ENCODE results near the gene BOD1L1. TPM values are rescaled to one million over a fixed set of nuclear protein-coding genes. Genes with fewer than 3 reads are reported as not detected.

Gene BOD1L1
- total RNA-seq, result 29.1 and 29.5 TPM in 2 replicates
- polyA plus RNA-seq, result 11.9 and 14.7 TPM in 2 replicates

DNA sequence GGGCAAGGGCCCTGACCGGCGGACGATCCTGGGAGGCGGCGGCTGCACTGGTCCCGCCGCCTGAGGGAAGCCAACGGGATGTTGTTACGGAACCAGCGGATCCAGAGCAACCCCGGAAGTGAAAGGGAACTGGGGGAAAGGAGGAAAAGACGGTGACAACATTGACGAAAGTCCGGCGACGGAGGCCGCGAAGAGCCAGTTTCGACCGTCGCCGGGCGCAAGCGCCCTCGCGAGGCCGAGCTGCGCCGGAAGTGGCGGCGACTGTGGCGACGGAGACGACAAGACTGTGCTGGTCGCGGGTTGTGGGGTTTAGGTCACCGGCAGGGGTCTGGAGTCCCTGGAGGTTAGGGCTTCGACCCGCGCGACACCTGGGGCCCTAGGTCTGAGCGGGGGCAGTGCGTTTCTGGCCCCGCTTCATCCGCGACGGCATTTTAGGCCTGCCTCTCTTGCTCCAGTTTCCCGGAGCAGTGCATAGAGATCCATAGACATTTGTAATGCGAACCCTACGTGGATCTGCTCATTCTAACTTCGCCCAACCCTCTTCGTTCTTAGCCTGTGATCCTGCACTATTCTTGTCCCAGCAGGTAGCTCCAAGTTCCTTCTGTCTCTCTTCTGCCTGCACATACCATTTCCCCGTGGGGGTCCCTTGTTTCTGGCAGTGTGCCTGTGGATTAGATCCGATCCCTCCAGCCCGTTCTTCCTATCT lies at the start of gene BOD1L1:
TSS of gene BOD1L1 (minus strand) at position 120 of the 706 bp plus-strand sequence. CDS start 138 bp downstream, outside the sequence.
- no peaks in the 10 kb centered on the region for H3K9me2 ChIP-seq (replicated peaks; ENCODE audit: insufficient read depth)
- peak within 1 kb of the TSS; percentile 94 for H3K4me2 ChIP-seq
- peaks cover 16% of the 10 kb centered on the region for H4K20me1 ChIP-seq (ENCODE audit: insufficient read depth, poor library complexity, severe bottlenecking)
- H3K4me1 ChIP-seq (ENCODE audit: insufficient read depth), result peaks cover 9% of the 10 kb centered on the region
- no peaks in the 10 kb centered on the region for H3K27me3 ChIP-seq
- peak within 1 kb of the TSS; percentile 95 for H3K27ac ChIP-seq
- peak within 1 kb of the TSS; percentile 92 for H3K4me3 ChIP-seq
- WGBS (ENCODE audit: low lambda C conversion rate, missing lambda C conversion rate), result 1% methylated on average over 55 of the region's 55 CpGs
- H2AFZ ChIP-seq, result peak within 1 kb of the TSS; percentile 91
- H3K36me3 ChIP-seq (replicated peaks; ENCODE audit: insufficient read depth, low read depth), result no peaks in the 10 kb centered on the region
- peaks cover 44% of the 10 kb centered on the region for H3K79me2 ChIP-seq
- DNase-seq (ENCODE audit: low spot score), result peak; percentile 92
- TF ChIP-seq EZH2 (IDR thresholded peaks at IDR 0.05; ENCODE audit: borderline replicate concordance) (no peak), EZH2phosphoT487 (IDR thresholded peaks at IDR 0.05; ENCODE audit: low read depth, severe bottlenecking, unreplicated experiment) (no peak)
- TF ChIP-seq, protein P1, sequence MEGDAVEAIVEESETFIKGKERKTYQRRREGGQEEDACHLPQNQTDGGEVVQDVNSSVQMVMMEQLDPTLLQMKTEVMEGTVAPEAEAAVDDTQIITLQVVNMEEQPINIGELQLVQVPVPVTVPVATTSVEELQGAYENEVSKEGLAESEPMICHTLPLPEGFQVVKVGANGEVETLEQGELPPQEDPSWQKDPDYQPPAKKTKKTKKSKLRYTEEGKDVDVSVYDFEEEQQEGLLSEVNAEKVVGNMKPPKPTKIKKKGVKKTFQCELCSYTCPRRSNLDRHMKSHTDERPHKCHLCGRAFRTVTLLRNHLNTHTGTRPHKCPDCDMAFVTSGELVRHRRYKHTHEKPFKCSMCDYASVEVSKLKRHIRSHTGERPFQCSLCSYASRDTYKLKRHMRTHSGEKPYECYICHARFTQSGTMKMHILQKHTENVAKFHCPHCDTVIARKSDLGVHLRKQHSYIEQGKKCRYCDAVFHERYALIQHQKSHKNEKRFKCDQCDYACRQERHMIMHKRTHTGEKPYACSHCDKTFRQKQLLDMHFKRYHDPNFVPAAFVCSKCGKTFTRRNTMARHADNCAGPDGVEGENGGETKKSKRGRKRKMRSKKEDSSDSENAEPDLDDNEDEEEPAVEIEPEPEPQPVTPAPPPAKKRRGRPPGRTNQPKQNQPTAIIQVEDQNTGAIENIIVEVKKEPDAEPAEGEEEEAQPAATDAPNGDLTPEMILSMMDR (IDR thresholded peaks at IDR 0.05; ENCODE audit: poor library complexity), result peak; percentile 41
- no peaks in the 10 kb centered on the region for H3K9me3 ChIP-seq (ENCODE audit: low read depth)

DNA sequence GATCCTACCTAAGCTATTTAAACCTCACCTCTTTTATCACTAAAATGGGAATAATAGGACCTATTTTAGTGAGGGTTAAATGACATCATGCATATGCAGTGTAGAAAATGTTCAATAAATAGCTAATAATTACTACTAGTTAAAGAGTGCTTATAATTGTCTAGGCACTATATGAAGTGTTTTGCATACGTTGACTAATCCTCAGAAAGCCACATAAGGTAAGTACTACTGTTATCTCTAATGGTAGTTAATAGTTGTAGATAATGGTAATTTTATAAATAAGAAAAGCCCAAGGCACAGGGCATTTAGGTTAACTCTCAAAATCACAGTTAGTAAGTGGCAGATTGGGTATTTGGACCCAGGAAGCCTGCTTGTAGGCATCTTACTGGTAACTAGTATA lies 47.4 kb upstream of the BOD1L1 start:
- no peaks in the 10 kb centered on the region for H3K36me3 ChIP-seq (replicated peaks; ENCODE audit: insufficient read depth, low read depth)
- H2AFZ ChIP-seq, result no peak overlapping the region
- H3K9me2 ChIP-seq (replicated peaks; ENCODE audit: insufficient read depth), result no peaks in the 10 kb centered on the region
- TF ChIP-seq EZH2 (IDR thresholded peaks at IDR 0.05; ENCODE audit: borderline replicate concordance) (no peak), EZH2phosphoT487 (IDR thresholded peaks at IDR 0.05; ENCODE audit: low read depth, severe bottlenecking, unreplicated experiment) (no peak)
- TF ChIP-seq, protein P1 (IDR thresholded peaks at IDR 0.05; ENCODE audit: poor library complexity), result no peak
- no peak for DNase-seq (ENCODE audit: low spot score)
- no peaks in the 10 kb centered on the region for H3K27me3 ChIP-seq
- no peaks in the 10 kb centered on the region for H4K20me1 ChIP-seq (ENCODE audit: insufficient read depth, poor library complexity, severe bottlenecking)
- no peaks in the 10 kb centered on the region for H3K4me1 ChIP-seq (ENCODE audit: insufficient read depth)
- H3K9me3 ChIP-seq (ENCODE audit: low read depth), result no peaks in the 10 kb centered on the region
- H3K4me3 ChIP-seq, result no peak overlapping the region
- WGBS (ENCODE audit: low lambda C conversion rate, missing lambda C conversion rate), result 80% methylated on average over 1 of the region's 1 CpG
- no peak overlapping the region for H3K27ac ChIP-seq
- H3K79me2 ChIP-seq, result no peaks in the 10 kb centered on the region
- no peak overlapping the region for H3K4me2 ChIP-seq

GRCh38 chr4:13673167-13673566 lies 45.6 kb upstream of the BOD1L1 start:
- Histone ChIP-seq H3K79me2 (no peaks in the 10 kb centered on the region), H3K9me3 (ENCODE audit: low read depth) (no peaks in the 10 kb centered on the region), H3K27ac (no peak overlapping the region), H3K4me3 (no peak overlapping the region), H3K4me1 (ENCODE audit: insufficient read depth) (no peaks in the 10 kb centered on the region), H3K9me2 (replicated peaks; ENCODE audit: insufficient read depth) (no peaks in the 10 kb centered on the region), H4K20me1 (ENCODE audit: insufficient read depth, poor library complexity, severe bottlenecking) (no peaks in the 10 kb centered on the region), H3K4me2 (no peak overlapping the region), H2AFZ (no peak overlapping the region), H3K36me3 (replicated peaks; ENCODE audit: insufficient read depth, low read depth) (no peaks in the 10 kb centered on the region), H3K27me3 (no peaks in the 10 kb centered on the region)
- TF ChIP-seq, protein P1 (IDR thresholded peaks at IDR 0.05; ENCODE audit: poor library complexity), result no peak
- TF ChIP-seq EZH2phosphoT487 (IDR thresholded peaks at IDR 0.05; ENCODE audit: low read depth, severe bottlenecking, unreplicated experiment) (no peak), EZH2 (IDR thresholded peaks at IDR 0.05; ENCODE audit: borderline replicate concordance) (no peak)
- DNase-seq (ENCODE audit: low spot score), result no peak
